AG08396 (cell line): ENCODE results near the gene BRD2.

Experiments
- DNase-seq: peaks from one replicate; pipeline ENCODE4 v3.0.0; 2012; ENCODE audit warnings: low spot score, mixed read lengths

The BRD2 gene

GRCh38 chr6:33029328-33030184 is 61.2 kb downstream of the BRD2 start:
- DNase-seq, result no peak

GRCh38 chr6:33030245-33030644 is 61.9 kb downstream of the BRD2 start:
- DNase-seq, result no peak
